GM18907 (cell line): ENCODE results near the gene ESPNL.
"Not testable (repeated sequence)": the region's sequence is repeated elsewhere in the genome, so short reads cannot be mapped to it uniquely, and the experiment has no call there.

Experiments used
- ATAC-seq: cut with Tn5 transposase; IDR thresholded peaks from one replicate; pipeline ENCODE4 v1.9.1; 2021; ENCODE audit warnings: mild to moderate bottlenecking, moderate library complexity; ENCODE audit not compliant: unreplicated experiment

The ESPNL gene

GRCh38 chr2:238100049-238100820 is at the start of gene ESPNL:
Gene ESPNL (plus strand): TSS chr2:238100340. CDS start chr2:238100420, 80 bp downstream.
- no peak for ATAC-seq

- ATAC-seq, result no peak
Measured at GRCh38 chr2:238053191-238053776, 46.9 kb upstream of the ESPNL start.

- ATAC-seq, result no peak
Measured at GRCh38 chr2:238055841-238056240, 44.3 kb upstream of the ESPNL start.

GRCh38 chr2:238057696-238058575 is 42.2 kb upstream of the ESPNL start:
- ATAC-seq, result not testable (repeated sequence)

- ATAC-seq, result no peak
Measured at GRCh38 chr2:238059505-238059904, 40.6 kb upstream of the ESPNL start.

- no peak for ATAC-seq
Measured at GRCh38 chr2:238060096-238060541, 40.0 kb upstream of the ESPNL start.

GRCh38 chr2:238060542-238061314 is 39.4 kb upstream of the ESPNL start, which contains the start of gene SCLY:
Gene SCLY (plus strand): TSS chr2:238061001. CDS start chr2:238061055, 54 bp downstream.
- peak; percentile 94 for ATAC-seq

- peak; percentile 26 for ATAC-seq
Measured at GRCh38 chr2:238061315-238062202, 38.6 kb upstream of the ESPNL start.

GRCh38 chr2:238063414-238064189 is 36.5 kb upstream of the ESPNL start:
- ATAC-seq, result no peak

GRCh38 chr2:238064376-238064775 is 35.8 kb upstream of the ESPNL start:
- no peak for ATAC-seq

- ATAC-seq, result no peak
Measured at GRCh38 chr2:238065071-238065846, 34.9 kb upstream of the ESPNL start.

- no peak for ATAC-seq
Measured at GRCh38 chr2:238066218-238066617, 33.9 kb upstream of the ESPNL start.

GRCh38 chr2:238066718-238067117 is 33.4 kb upstream of the ESPNL start:
- not testable (repeated sequence) for ATAC-seq

- ATAC-seq, result no peak
Measured at GRCh38 chr2:238067939-238068338, 32.2 kb upstream of the ESPNL start.

GRCh38 chr2:238069021-238069709 is 31.0 kb upstream of the ESPNL start:
- no peak for ATAC-seq

- ATAC-seq, result no peak
Measured at GRCh38 chr2:238069877-238070276, 30.3 kb upstream of the ESPNL start.

- no peak for ATAC-seq
Measured at GRCh38 chr2:238075397-238075796, 24.7 kb upstream of the ESPNL start.
